CD8-positive, alpha-beta memory T cell (primary cell): ENCODE results near the gene RFNG. TPM values are rescaled to one million over a fixed set of nuclear protein-coding genes. Genes with fewer than 3 reads are reported as not detected.

Source experiments
- CTCF ChIA-PET: fragments of 350-600 bp; sonication (Branson Sonifier 250); formaldehyde crosslinking; loops from one replicate; lab custom pipeline; 2021; ENCODE audit warnings: antibody characterized with exemption; lab: Charles Lee
- POLR2A ChIA-PET: fragments of 350-600 bp; sonication (Branson Sonifier 250); formaldehyde crosslinking; loops from one replicate; lab custom pipeline; 2021; ENCODE audit warnings: antibody characterized with exemption; lab: Charles Lee
- DNase-seq, 5 donors: peaks; one replicate each; pipeline versions ENCODE4 v3.0.0 to v3.0.0-alpha.2; 2020 to 2022; ENCODE audit warnings: mixed read lengths in 1 of 5
- H3K27ac ChIP-seq: one replicate; pipeline ENCODE4 v1.7.0; 2013; ENCODE audit warnings: low read depth, mild to moderate bottlenecking, low read length, moderate library complexity
- H3K27me3 ChIP-seq: 2 replicates; pipeline ENCODE4 v1.7.0; 2013; ENCODE audit warnings: low read length, mild to moderate bottlenecking; ENCODE audit not compliant: insufficient read depth, poor library complexity, severe bottlenecking
- H3K36me3 ChIP-seq: 2 replicates; pipeline ENCODE4 v1.7.0; 2013; ENCODE audit warnings: mild to moderate bottlenecking, low read length, moderate library complexity; ENCODE audit not compliant: insufficient read depth
- H3K4me1 ChIP-seq: 2 replicates; pipeline ENCODE4 v1.7.0; 2013; ENCODE audit warnings: mild to moderate bottlenecking, low read length, moderate library complexity; ENCODE audit not compliant: insufficient read depth
- H3K4me3 ChIP-seq: 2 replicates; pipeline ENCODE4 v1.7.0; 2013; ENCODE audit warnings: mild to moderate bottlenecking, low read length
- H3K9me3 ChIP-seq: 2 replicates; pipeline ENCODE4 v1.7.0; 2013; ENCODE audit warnings: mild to moderate bottlenecking, low read length
- H3K27ac Mint-ChIP-seq, 8 donors: one replicate each; pipeline ENCODE4 v1.8.0; 2020 to 2021; ENCODE audit warnings: mixed read lengths in 8 of 8, mild to moderate bottlenecking in 6 of 8, inconsistent platforms in 3 of 8, moderate library complexity in 3 of 8
- H3K27me3 Mint-ChIP-seq, 2 donors: one replicate each; pipeline ENCODE4 v1.8.0; 2020 to 2021; ENCODE audit warnings: mixed read lengths in 2 of 2, mild to moderate bottlenecking in 1 of 2, moderate library complexity in 1 of 2
- H3K36me3 Mint-ChIP-seq, 3 donors: one replicate each; pipeline ENCODE4 v1.8.0; 2020 to 2021; ENCODE audit warnings: mixed read lengths in 3 of 3, inconsistent platforms in 1 of 3, mild to moderate bottlenecking in 1 of 3
- H3K4me1 Mint-ChIP-seq, 3 donors: one replicate each; pipeline ENCODE4 v1.8.0; 2020 to 2021; ENCODE audit warnings: mixed read lengths in 3 of 3, inconsistent platforms in 1 of 3, mild to moderate bottlenecking in 1 of 3
- H3K4me3 Mint-ChIP-seq, 7 donors: one replicate each; pipeline ENCODE4 v1.8.0; 2020 to 2021; ENCODE audit warnings: mixed read lengths in 7 of 7, mild to moderate bottlenecking in 6 of 7, moderate library complexity in 4 of 7, inconsistent platforms in 2 of 7
- H3K9me3 Mint-ChIP-seq, 5 donors: one replicate each; pipeline ENCODE4 v1.8.0; 2020 to 2022; ENCODE audit warnings: mixed read lengths in 5 of 5, mild to moderate bottlenecking in 3 of 5, moderate library complexity in 2 of 5, inconsistent platforms in 1 of 5
- polyA plus RNA-seq: library from polyadenylated mRNA; unstranded; fragments of 300-500 nt; fragmentation: Illumina TruSeq; gene quantifications from one replicate; pipeline ENCODE4 v1.2.3, GENCODE V29; 2021
- total RNA-seq, 2 experiments: library from RNA; stranded (reverse); gene quantifications; one replicate each; pipeline ENCODE4 v1.2.3, GENCODE V29; 2021

Gene RFNG
- total and polyA plus RNA-seq, 3 experiments from 2014 or later, result 7.3 to 19.4 (median 18.1) TPM

GRCh38 chr17:82031885-82032627, 19.6 kb downstream of the RFNG start:
- Histone ChIP-seq H3K27me3 (no peaks in the 10 kb centered on the region), H3K4me1 (peaks cover 19% of the 10 kb centered on the region), H3K9me3 (no peaks in the 10 kb centered on the region), H3K27ac (peak overlapping the region; percentile 61), H3K36me3 (no peaks in the 10 kb centered on the region), H3K4me3 (no peak overlapping the region)
- Mint-ChIP-seq H3K27me3 (peaks cover 0 to 4% of the 10 kb centered on the region in 2 donors), H3K4me1 (peaks cover 10 to 30% (median 11%) of the 10 kb centered on the region in 3 donors), H3K27ac (no peak overlapping the region), H3K4me3 (peak overlapping the region in 6 of 7 donors; percentile 17 to 60 (median 36)), H3K9me3 (no peaks in the 10 kb centered on the region), H3K36me3 (peaks cover 0 to 4% (median 0%) of the 10 kb centered on the region in 3 donors)
- ChIA-PET CTCF (interaction anchor here (1.9 to 4.3 kb wide), 3 partner anchors 11 to 124 kb away, joined by 10 to 59 read pairs (median 23); partner anchors contain the start of genes CENPX and LRRC45), POLR2A (no interaction called here)
- no peak for DNase-seq

GRCh38 chr17:82031303-82031884, 20.2 kb downstream of the RFNG start, which contains the start of gene RAC3:
Gene RAC3, plus strand, starts transcription at chr17:82031678. Its CDS starts 84 bp downstream, at chr17:82031762.
- ChIA-PET POLR2A (interaction anchor here (1.9 kb wide), 1 partner anchor 67 kb away, joined by 8 read pairs; the partner anchor contains the start of gene FASN), CTCF (interaction anchor here (1.2 to 4.3 kb wide), 8 partner anchors 10 to 169 kb away, joined by 3 to 59 read pairs (median 8); partner anchors contain the start of genes CENPX and LRRC45)
- H3K27me3 ChIP-seq, result no peaks in the 10 kb centered on the region
- no peaks in the 10 kb centered on the region for H3K36me3 ChIP-seq
- Mint-ChIP-seq H3K4me3 (peak within 1 kb of the TSS; percentile 80 to 94 (median 85)), H3K36me3 (peaks cover 0 to 4% (median 0%) of the 10 kb centered on the region in 3 donors), H3K27ac (peak within 1 kb of the TSS in 3 of 8 donors; percentile 43 to 71 (median 51)), H3K4me1 (peaks cover 10 to 27% (median 11%) of the 10 kb centered on the region in 3 donors), H3K9me3 (no peaks in the 10 kb centered on the region), H3K27me3 (peaks cover 0 to 4% of the 10 kb centered on the region in 2 donors)
- peak within 1 kb of the TSS; percentile 43 for H3K4me3 ChIP-seq
- H3K27ac ChIP-seq, result peak within 1 kb of the TSS; percentile 61
- DNase-seq, result no peak
- H3K4me1 ChIP-seq, result peaks cover 13% of the 10 kb centered on the region
- H3K9me3 ChIP-seq, result no peaks in the 10 kb centered on the region

GRCh38 chr17:82030470-82031302, 20.9 kb downstream of the RFNG start:
- peak; percentile 71 to 85 (median 78) for DNase-seq
- no peaks in the 10 kb centered on the region for H3K9me3 ChIP-seq
- H3K27ac Mint-ChIP-seq, result peak overlapping the region in 3 of 8 donors; percentile 43 to 71 (median 51)
- H3K4me1 ChIP-seq, result peaks cover 7% of the 10 kb centered on the region
- H3K27ac ChIP-seq, result peak overlapping the region; percentile 38
- peaks cover 8 to 21% (median 10%) of the 10 kb centered on the region in 3 donors for H3K4me1 Mint-ChIP-seq
- no peaks in the 10 kb centered on the region for H3K9me3 Mint-ChIP-seq
- POLR2A ChIA-PET, result interaction anchor here (1.4 to 1.9 kb wide), 2 partner anchors 68 to 122 kb away, joined by 3 to 8 read pairs; partner anchors contain the start of gene FASN
- peak overlapping the region; percentile 80 to 94 (median 85) for H3K4me3 Mint-ChIP-seq
- no peaks in the 10 kb centered on the region for H3K36me3 ChIP-seq
- peaks cover 0 to 4% (median 0%) of the 10 kb centered on the region in 3 donors for H3K36me3 Mint-ChIP-seq
- H3K27me3 Mint-ChIP-seq, result peaks cover 0 to 4% of the 10 kb centered on the region in 2 donors
- H3K4me3 ChIP-seq, result peak overlapping the region; percentile 43
- no peaks in the 10 kb centered on the region for H3K27me3 ChIP-seq
- CTCF ChIA-PET, result interaction anchor here (0.6 to 4.3 kb wide), 38 partner anchors 8 to 519 kb away, joined by 3 to 59 read pairs (median 4); partner anchors contain the start of genes CCDC57, CENPX, DCXR and LRRC45

GRCh38 chr17:82029990-82030469, 21.6 kb downstream of the RFNG start:
- no peak overlapping the region for H3K27ac ChIP-seq
- peaks cover 7% of the 10 kb centered on the region for H3K4me1 ChIP-seq
- H3K4me1 Mint-ChIP-seq, result peaks cover 2 to 15% (median 4%) of the 10 kb centered on the region in 3 donors
- H3K36me3 Mint-ChIP-seq, result no peaks in the 10 kb centered on the region
- no peaks in the 10 kb centered on the region for H3K27me3 ChIP-seq
- peaks cover 0 to 4% of the 10 kb centered on the region in 2 donors for H3K27me3 Mint-ChIP-seq
- CTCF ChIA-PET, result interaction anchor here (0.7 to 4.3 kb wide), 33 partner anchors 8 to 519 kb away, joined by 3 to 59 read pairs (median 4); partner anchors contain the start of genes CCDC57, CENPX, DCXR and LRRC45
- POLR2A ChIA-PET, result interaction anchor here (1.4 to 1.9 kb wide), 2 partner anchors 68 to 122 kb away, joined by 3 to 8 read pairs; partner anchors contain the start of gene FASN
- no peaks in the 10 kb centered on the region for H3K9me3 Mint-ChIP-seq
- no peaks in the 10 kb centered on the region for H3K36me3 ChIP-seq
- peak overlapping the region in 3 of 7 donors; percentile 62 to 94 (median 85) for H3K4me3 Mint-ChIP-seq
- no peaks in the 10 kb centered on the region for H3K9me3 ChIP-seq
- peak overlapping the region in 1 of 8 donors; percentile 71 for H3K27ac Mint-ChIP-seq
- H3K4me3 ChIP-seq, result no peak overlapping the region
- DNase-seq, result no peak

GRCh38 chr17:82029391-82029790, 22.2 kb downstream of the RFNG start:
- ChIA-PET CTCF (interaction anchor here (0.8 to 4.3 kb wide), 13 partner anchors 9 to 207 kb away, joined by 3 to 59 read pairs (median 5); partner anchors contain the start of genes CCDC57 and DCXR), POLR2A (interaction anchor here (1.4 to 1.9 kb wide), 2 partner anchors 69 to 123 kb away, joined by 3 to 8 read pairs; partner anchors contain the start of gene FASN)
- H3K4me1 Mint-ChIP-seq, result peaks cover 0 to 14% (median 4%) of the 10 kb centered on the region in 3 donors
- Histone ChIP-seq H3K4me3 (no peak overlapping the region), H3K4me1 (peaks cover 9% of the 10 kb centered on the region), H3K27me3 (no peaks in the 10 kb centered on the region), H3K36me3 (no peaks in the 10 kb centered on the region), H3K27ac (no peak overlapping the region), H3K9me3 (no peaks in the 10 kb centered on the region)
- no peak for DNase-seq
- peak overlapping the region in 5 of 7 donors; percentile 37 to 72 (median 62) for H3K4me3 Mint-ChIP-seq
- H3K36me3 Mint-ChIP-seq, result no peaks in the 10 kb centered on the region
- H3K9me3 Mint-ChIP-seq, result no peaks in the 10 kb centered on the region
- no peak overlapping the region for H3K27ac Mint-ChIP-seq
- H3K27me3 Mint-ChIP-seq, result peaks cover 0 to 4% of the 10 kb centered on the region in 2 donors

- POLR2A ChIA-PET, result no interaction called here
- Histone ChIP-seq H3K9me3 (no peaks in the 10 kb centered on the region), H3K4me1 (peaks cover 13% of the 10 kb centered on the region), H3K36me3 (no peaks in the 10 kb centered on the region), H3K27ac (no peak overlapping the region), H3K4me3 (no peak overlapping the region), H3K27me3 (no peaks in the 10 kb centered on the region)
- H3K4me3 Mint-ChIP-seq, result peak overlapping the region in 3 of 7 donors; percentile 20 to 37 (median 24)
- no peaks in the 10 kb centered on the region for H3K36me3 Mint-ChIP-seq
- peaks cover 0 to 4% of the 10 kb centered on the region in 2 donors for H3K27me3 Mint-ChIP-seq
- no peaks in the 10 kb centered on the region for H3K9me3 Mint-ChIP-seq
- CTCF ChIA-PET, result interaction anchor here (1.2 to 4.3 kb wide), 6 partner anchors 9 to 127 kb away, joined by 4 to 59 read pairs (median 13); partner anchors contain the start of gene DCXR
- no peak for DNase-seq
- peaks cover 2 to 18% (median 4%) of the 10 kb centered on the region in 3 donors for H3K4me1 Mint-ChIP-seq
- H3K27ac Mint-ChIP-seq, result no peak overlapping the region
Observed at GRCh38 chr17:82028966-82029365, 22.6 kb downstream of the RFNG start.
